ENCODE results near the gene TIMP1.

TIMP1 gene

GRCh38 chrX:47634871-47635575 lies 52.8 kb downstream of the TIMP1 start:
- no peak for DNase-seq (ENCODE audit: low read depth in 2 of 2)

All from stimulated activated CD8-positive, alpha-beta memory T cell treated with anti-CD3 and anti-CD28 coated beads, Interleukin-15, amount 100 ng/mL, for 4 hours (primary cell).